Measurements from ENCODE around the gene MCF2L. TPM values are rescaled to one million over a fixed set of nuclear protein-coding genes. Genes with fewer than 3 reads are reported as not detected.

Gene MCF2L
- total and polyA plus RNA-seq, 10 of the 15 experiments (the other 5 are each of a cell fraction or from before 2014, with no cell fraction given): 0.06 to 1.1 (median 0.21) TPM; not detected in 2

GRCh38 chr13:113146750-113147149 lies 177.7 kb downstream of the MCF2L start:
- ChIA-PET CTCF (no interaction called here), POLR2A (no interaction called here), RAD21 (ENCODE audit: unreplicated experiment) (no interaction called here), SMC1A (ENCODE audit: uncharacterized antibody, unreplicated experiment) (no interaction called here)
- FAIRE-seq: no peak
- H3K4me2 ChIP-seq (ENCODE audit: control insufficient read depth, insufficient read depth): no peak overlapping the region
- H4K20me1 ChIP-seq (ENCODE audit: control insufficient read depth, insufficient read depth): no peaks in the 10 kb centered on the region
- no peak overlapping the region for H3K4me3 ChIP-seq
- in situ Hi-C loops (cut with MboI) (no loop called here), intact Hi-C loops (cut with micrococcal nuclease; ENCODE audit: unreplicated experiment) (no loop called here)
- no peaks in the 10 kb centered on the region for H3K36me3 ChIP-seq (ENCODE audit: control insufficient read depth in 2 of 2, insufficient read depth in 2 of 2, low read length in 1 of 2)
- TF ChIP-seq MEF2A (IDR thresholded peaks at IDR 0.05; ENCODE audit: insufficient read depth, low read depth, low read length) (no peak), IRF5 (IDR thresholded peaks at IDR 0.05; ENCODE audit: borderline replicate concordance) (no peak), ZNF384 (IDR thresholded peaks at IDR 0.05; ENCODE audit: borderline replicate concordance, low read depth, low read length) (no peak), JUND (IDR thresholded peaks at IDR 0.05; ENCODE audit: low read depth, low read length) (no peak), JUNB (IDR thresholded peaks at IDR 0.05) (no peak)
- DNase-seq (ENCODE audit: low read depth, low spot score): no peak
- no peak for ATAC-seq
- H2AFZ ChIP-seq (ENCODE audit: control insufficient read depth, low read depth, low read length): no peak overlapping the region
- no peaks in the 10 kb centered on the region for H3K4me1 ChIP-seq (ENCODE audit: control insufficient read depth, insufficient read depth, low read length)
- BruUV-seq (replicated peaks): no TSS peak
- WGBS (ENCODE audit: insufficient coverage, insufficient replicate concordance, low lambda C conversion rate, missing lambda C conversion rate): 34% methylated on average over 9 of the region's 9 CpGs
- no peak overlapping the region for H3K27ac ChIP-seq (ENCODE audit: control insufficient read depth, insufficient read depth)
- H3K9ac ChIP-seq (ENCODE audit: control insufficient read depth, insufficient read depth, low read length): no peak overlapping the region
- no peaks in the 10 kb centered on the region for H3K27me3 ChIP-seq (replicated peaks in 1 of 2; ENCODE audit: control insufficient read depth in 2 of 2, insufficient read depth in 2 of 2, low read length in 1 of 2)
- H3K9me3 ChIP-seq (replicated peaks; ENCODE audit: control insufficient read depth, insufficient read depth, low read length): no peaks in the 10 kb centered on the region; the same call in 2 of the 3 replicates
- H3K79me2 ChIP-seq (ENCODE audit: control insufficient read depth, insufficient read depth, low read length): no peaks in the 10 kb centered on the region

- Histone ChIP-seq H2AFZ (ENCODE audit: control insufficient read depth, low read depth, low read length) (no peak overlapping the region), H3K79me2 (ENCODE audit: control insufficient read depth, insufficient read depth, low read length) (no peaks in the 10 kb centered on the region), H4K20me1 (ENCODE audit: control insufficient read depth, insufficient read depth) (no peaks in the 10 kb centered on the region), H3K4me1 (ENCODE audit: control insufficient read depth, insufficient read depth, low read length) (no peaks in the 10 kb centered on the region), H3K27ac (ENCODE audit: control insufficient read depth, insufficient read depth) (no peak overlapping the region), H3K36me3 (ENCODE audit: control insufficient read depth in 2 of 2, insufficient read depth in 2 of 2, low read length in 1 of 2) (no peaks in the 10 kb centered on the region), H3K9me3 (replicated peaks; ENCODE audit: control insufficient read depth, insufficient read depth, low read length) (no peaks in the 10 kb centered on the region; the same call in 2 of the 3 replicates), H3K27me3 (replicated peaks in 1 of 2; ENCODE audit: control insufficient read depth in 2 of 2, insufficient read depth in 2 of 2, low read length in 1 of 2) (no peaks in the 10 kb centered on the region; a peak in 1 of 4 replicates), H3K9ac (ENCODE audit: control insufficient read depth, insufficient read depth, low read length) (no peak overlapping the region), H3K4me2 (ENCODE audit: control insufficient read depth, insufficient read depth) (no peak overlapping the region), H3K4me3 (no peak overlapping the region)
- intact Hi-C loops (cut with micrococcal nuclease; ENCODE audit: unreplicated experiment) (no loop called here), in situ Hi-C loops (cut with MboI) (no loop called here)
- ChIA-PET CTCF (no interaction called here), RAD21 (ENCODE audit: unreplicated experiment) (no interaction called here), POLR2A (no interaction called here), SMC1A (ENCODE audit: uncharacterized antibody, unreplicated experiment) (interaction anchor here (0.5 kb wide), 1 partner anchor 192 kb away, joined by 3 read pairs; no protein-coding TSS in a partner anchor)
- no peak for DNase-seq (ENCODE audit: low read depth, low spot score)
- FAIRE-seq: no peak
- no TSS peak for BruUV-seq (replicated peaks)
- 10% methylated on average over 8 of the region's 8 CpGs for WGBS (ENCODE audit: insufficient coverage, insufficient replicate concordance, low lambda C conversion rate, missing lambda C conversion rate)
- no peak for TF ChIP-seq RCOR1 (conservative IDR thresholded peaks at IDR 0.05; ENCODE audit: low read depth, low read length)
- no peak for ATAC-seq
Observed at GRCh38 chr13:113147206-113147605, 178.2 kb downstream of the MCF2L start.
